Lung (tissue), 12 donors: ENCODE measurements around the gene KCND3. TPM values are rescaled to one million over a fixed set of nuclear protein-coding genes. Genes with fewer than 3 reads are reported as not detected.

Experiments used
- ATAC-seq: fragments of 200-7000 bp; cut with Tn5 transposase; one replicate; pipeline ENCODE4 v1.9.1; 2020; ENCODE audit warnings: moderate number of reproducible peaks; ENCODE audit not compliant: insufficient read depth, low FRiP score
- DNase-seq, 3 donors: peaks; one replicate each; pipeline ENCODE4 v3.0.0-alpha.2; 2013 to 2017
- H3K27ac ChIP-seq, 2 donors: one replicate each; pipeline ENCODE4 v1.5.1; 2013; ENCODE audit warnings: mild to moderate bottlenecking in 2 of 2, moderate library complexity in 2 of 2, control low read depth in 1 of 2, inconsistent platforms in 1 of 2, low read depth in 1 of 2, low read length in 1 of 2
- H3K27me3 ChIP-seq, 3 donors: one replicate each; pipeline ENCODE4 v1.5.1; 2013; ENCODE audit warnings: low read length in 2 of 3; ENCODE audit not compliant: control insufficient read depth in 3 of 3, insufficient read depth in 3 of 3
- H3K36me3 ChIP-seq, 4 donors: one replicate each; pipeline ENCODE4 v1.5.1; 2013; ENCODE audit warnings: low read length in 4 of 4, mild to moderate bottlenecking in 1 of 4, moderate library complexity in 1 of 4; ENCODE audit not compliant: control insufficient read depth in 4 of 4, insufficient read depth in 4 of 4
- H3K4me1 ChIP-seq, 5 donors: one replicate each; pipeline ENCODE4 v1.5.1; 2013; ENCODE audit warnings: low read length in 5 of 5, mild to moderate bottlenecking in 2 of 5, moderate library complexity in 1 of 5; ENCODE audit not compliant: control insufficient read depth in 5 of 5, insufficient read depth in 5 of 5
- H3K4me3 ChIP-seq: one replicate; pipeline ENCODE4 v1.5.1; 2013; ENCODE audit warnings: mild to moderate bottlenecking, control low read depth, moderate library complexity
- H3K9ac ChIP-seq, 2 donors: one replicate each; pipeline ENCODE4 v1.5.1; 2013; ENCODE audit warnings: low read length in 2 of 2, control low read depth in 1 of 2; ENCODE audit not compliant: insufficient read depth in 1 of 2
- H3K9me3 ChIP-seq, 4 donors: one replicate each; pipeline ENCODE4 v1.5.1; 2013; ENCODE audit warnings: low read length in 3 of 4, mild to moderate bottlenecking in 1 of 4, moderate library complexity in 1 of 4; ENCODE audit not compliant: control insufficient read depth in 4 of 4, insufficient read depth in 3 of 4
- CTCF ChIP-seq: IDR thresholded peaks from 2 replicates; pipeline ENCODE4 v1.5.1; 2012; ENCODE audit warnings: mild to moderate bottlenecking; ENCODE audit errors: control extremely low read depth, extremely low read depth
- WGBS, 2 donors: extraction: QIAGEN DNeasy Blood & Tissue Kit; methylation state at CpG; one replicate each; pipeline ENCODE4 v1.1.7; 2013; 5-methylcytosine and 5-hydroxymethylcytosine counted together
- polyA plus RNA-seq, 2 donors: library from polyadenylated mRNA; stranded (reverse); fragments of 200-250 nt; gene quantifications; one replicate each; pipeline ENCODE4 v1.2.1, GENCODE V29; 2013
- total RNA-seq, 2 donors: library from RNA; depleted of rRNA in 1 of 2; stranded (reverse); fragments of >200 nt in 1 of 2; gene quantifications; one replicate each; pipeline ENCODE4 v1.2.1, GENCODE V29; 2014 to 2021
- donor health status: control.
- donor health status: control.
- donor health status: Bipolar disorder and iron deficiency.
- donor health status: healthy.
- donor health status: DM: yes; HTN: yes; CAD: no.

Gene KCND3
- total and polyA plus RNA-seq, 4 donors = 1.3 to 12.1 (median 4.9) TPM

- DNase-seq = no peak
- Histone ChIP-seq H3K9ac (no peak overlapping the region), H3K27ac (no peak overlapping the region), H3K36me3 (no peaks in the 10 kb centered on the region), H3K4me3 (no peak overlapping the region), H3K9me3 (no peaks in the 10 kb centered on the region), H3K27me3 (peaks cover 0 to 15% (median 5%) of the 10 kb centered on the region in 3 donors), H3K4me1 (peaks cover 0 to 2% (median 0%) of the 10 kb centered on the region in 5 donors)
- no peak for TF ChIP-seq CTCF
- no peak for ATAC-seq
- WGBS, 2 donors = 31 to 58% methylated on average over 2 of the region's 2 CpGs
Measured at GRCh38 chr1:111793923-111794322, 195.5 kb downstream of the KCND3 start.

GRCh38 chr1:111792249-111792648 lies 197.2 kb downstream of the KCND3 start:
- Histone ChIP-seq H3K9me3 (no peaks in the 10 kb centered on the region), H3K4me1 (peaks cover 0 to 2% (median 0%) of the 10 kb centered on the region in 5 donors), H3K27me3 (peaks cover 0 to 17% (median 5%) of the 10 kb centered on the region in 3 donors), H3K27ac (no peak overlapping the region), H3K9ac (no peak overlapping the region), H3K4me3 (no peak overlapping the region), H3K36me3 (no peaks in the 10 kb centered on the region)
- TF ChIP-seq CTCF = no peak
- DNase-seq = no peak
- WGBS, 2 donors = 56 to 64% methylated on average over 5 of the region's 5 CpGs
- ATAC-seq = no peak

GRCh38 chr1:111791776-111792175 lies 197.7 kb downstream of the KCND3 start:
- no peak for DNase-seq
- H3K27me3 ChIP-seq = peaks cover 0 to 17% (median 5%) of the 10 kb centered on the region in 3 donors
- 80 to 91% methylated on average over 6 of the region's 6 CpGs for WGBS, 2 donors

More at GRCh38 chr1:111791776-111792175, 197.7 kb downstream of the KCND3 start:
- H3K27ac ChIP-seq = no peak overlapping the region
- H3K9me3 ChIP-seq = no peaks in the 10 kb centered on the region
- peaks cover 0 to 2% (median 0%) of the 10 kb centered on the region in 5 donors for H3K4me1 ChIP-seq
- H3K36me3 ChIP-seq = no peaks in the 10 kb centered on the region
- no peak overlapping the region for H3K9ac ChIP-seq
- TF ChIP-seq CTCF = no peak
- ATAC-seq = no peak
- no peak overlapping the region for H3K4me3 ChIP-seq
